Astrocyte of the hippocampus (primary cell): Measurements from ENCODE around the gene PLA2G2E.
A peak's percentile ranks its signal among the peaks of the same experiment; 100 is the strongest.
"Not testable (repeated sequence)": the region's sequence is repeated elsewhere in the genome, so short reads cannot be mapped to it uniquely, and the experiment has no call there.

Experiments
- DNase-seq: peaks from one replicate; pipeline ENCODE4 v3.0.0; 2011; ENCODE audit warnings: low read depth, low spot score

PLA2G2E gene

GRCh38 chr1:19884312-19884711, 39.1 kb downstream of the PLA2G2E start:
- DNase-seq = no peak

GRCh38 chr1:19882111-19883071, 41.0 kb downstream of the PLA2G2E start, which contains the start of gene OTUD3:
Gene OTUD3 (plus strand): TSS chr1:19882395. CDS start chr1:19882514, 119 bp downstream.
- DNase-seq = peak; percentile 99

- not testable (repeated sequence) for DNase-seq
These were observed 42.6 kb downstream of the PLA2G2E start for GRCh38 chr1:19880841-19881240.

GRCh38 chr1:19879661-19880060, 43.8 kb downstream of the PLA2G2E start:
- DNase-seq = no peak

- DNase-seq = no peak
These were observed 44.2 kb downstream of the PLA2G2E start for GRCh38 chr1:19879227-19879626.

GRCh38 chr1:19878637-19878985, 44.8 kb downstream of the PLA2G2E start:
- DNase-seq = no peak

- no peak for DNase-seq
These were observed 45.4 kb downstream of the PLA2G2E start for GRCh38 chr1:19877821-19878636.

DNA sequence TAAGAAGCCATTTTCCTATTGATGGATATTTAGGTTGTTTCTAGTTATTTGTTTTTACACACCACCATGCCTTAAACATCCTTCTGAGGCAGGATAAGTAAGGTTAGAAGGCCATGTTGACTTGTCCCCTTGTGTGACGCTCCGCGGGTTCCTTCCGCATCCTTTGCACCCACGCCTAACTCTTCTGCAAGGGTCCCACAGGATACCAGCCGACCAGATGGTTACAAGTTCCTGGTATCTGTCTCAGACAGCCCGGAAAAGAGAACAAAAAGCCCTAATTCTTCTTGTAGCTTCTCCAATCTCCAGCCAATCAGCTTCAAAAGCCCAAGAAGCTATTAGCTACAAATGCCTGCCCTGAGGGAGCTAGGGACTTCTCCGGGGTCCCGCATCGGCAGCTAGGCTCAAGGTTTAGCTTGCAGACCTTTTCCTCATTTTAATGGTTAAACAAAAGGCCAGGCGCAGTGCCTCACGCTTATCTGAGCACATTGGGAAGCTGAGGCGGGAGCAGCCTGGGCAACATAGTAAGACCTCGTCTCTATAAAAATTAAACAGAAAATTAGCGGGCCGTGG, 46.2 kb downstream of the PLA2G2E start:
- DNase-seq = no peak

DNA sequence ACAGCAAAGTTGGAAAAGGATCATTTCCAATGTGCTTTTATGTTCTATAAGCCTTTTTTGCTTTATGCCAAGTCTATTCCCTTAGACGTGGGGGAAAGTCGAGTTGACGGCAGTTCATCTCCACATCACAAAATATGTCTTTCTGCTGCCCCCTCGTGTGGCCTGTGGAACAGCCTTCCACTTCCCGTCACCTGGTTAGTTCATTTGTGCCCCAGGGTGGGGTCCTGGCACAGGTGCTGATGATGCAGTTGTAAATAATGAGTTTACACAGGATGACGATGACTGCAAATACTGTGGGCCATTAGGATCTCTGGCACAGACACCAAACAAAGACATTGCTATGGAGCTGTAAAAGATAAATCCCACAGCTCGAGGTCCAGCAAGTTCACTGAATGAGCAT, 51.2 kb downstream of the PLA2G2E start:
- no peak for DNase-seq
